CD14-positive monocyte (primary cell): Measurements from ENCODE around the gene EYS. TPM values are rescaled to one million over a fixed set of nuclear protein-coding genes. Genes with fewer than 3 reads are reported as not detected.

Experiments used
- DNase-seq, 3 donors: peaks; one replicate each; pipeline ENCODE4 v3.0.0-alpha.2; 2011 to 2022
- H2AFZ ChIP-seq: 2 replicates; pipeline ENCODE4 v1.6.0; 2012; ENCODE audit warnings: mild to moderate bottlenecking, low read depth, low read length, inconsistent platforms; ENCODE audit not compliant: insufficient read depth, poor library complexity, severe bottlenecking
- H3K27ac ChIP-seq, 2 donors: 1 replicate in 1 of 2; 2 replicates in 1 of 2; pipeline ENCODE4 v1.5.1; 2012 to 2013; ENCODE audit warnings: low read length in 2 of 2, control low read depth in 1 of 2, inconsistent platforms in 1 of 2, low read depth in 1 of 2, mild to moderate bottlenecking in 1 of 2
- H3K27me3 ChIP-seq, 2 donors: one replicate each; pipeline versions ENCODE4 v1.6.0 to v1.6.1; 2011 to 2013; ENCODE audit warnings: low read length in 2 of 2; ENCODE audit not compliant: control insufficient read depth in 2 of 2, insufficient read depth in 2 of 2
- H3K36me3 ChIP-seq, 2 donors: replicated peaks in 1 of 2; 1 replicate in 1 of 2; 2 replicates in 1 of 2; pipeline versions ENCODE4 v1.5.1 to v1.6.1; 2012 to 2013; ENCODE audit warnings: low read length in 2 of 2, control low read depth in 1 of 2, inconsistent platforms in 1 of 2, mild to moderate bottlenecking in 1 of 2; ENCODE audit not compliant: insufficient read depth in 2 of 2, control insufficient read depth in 1 of 2
- H3K4me1 ChIP-seq, 2 donors: 1 replicate in 1 of 2; 2 replicates in 1 of 2; pipeline versions ENCODE4 v1.5.1 to v1.6.1; 2012 to 2013; ENCODE audit warnings: low read length in 2 of 2, control low read depth in 1 of 2, inconsistent platforms in 1 of 2, mild to moderate bottlenecking in 1 of 2, moderate library complexity in 1 of 2; ENCODE audit not compliant: insufficient read depth in 2 of 2, control insufficient read depth in 1 of 2
- H3K4me2 ChIP-seq: replicated peaks from 2 replicates; pipeline ENCODE3; 2012; ENCODE audit warnings: low read length, moderate library complexity, mild to moderate bottlenecking; ENCODE audit not compliant: poor library complexity, severe bottlenecking; ENCODE audit errors: extremely low read depth
- H3K4me3 ChIP-seq, 3 experiments: fragments of 200-600 bp in 1 of 3; sonication (generic) in 1 of 3; replicated peaks in 1 of 3; 1 replicate in 2 of 3; 2 replicates in 1 of 3; pipeline ENCODE4 v1.5.1; 2011 to 2013; ENCODE audit warnings: low read length in 3 of 3, mild to moderate bottlenecking in 3 of 3, control low read depth in 2 of 3, low read depth in 2 of 3, inconsistent platforms in 1 of 3, moderate library complexity in 1 of 3
- H3K79me2 ChIP-seq: 2 replicates; pipeline ENCODE4 v1.6.0; 2012; ENCODE audit warnings: mild to moderate bottlenecking, control low read depth, inconsistent platforms, low read length, moderate library complexity; ENCODE audit not compliant: insufficient read depth
- H3K9ac ChIP-seq: 2 replicates; pipeline ENCODE4 v1.6.0; 2017; ENCODE audit warnings: low read length, mild to moderate bottlenecking; ENCODE audit not compliant: insufficient read depth, poor library complexity, severe bottlenecking
- H3K9me3 ChIP-seq, 2 donors: replicated peaks in 1 of 2; 1 replicate in 1 of 2; 2 replicates in 1 of 2; pipeline versions ENCODE4 v1.5.1 to v1.6.1; 2012 to 2013; ENCODE audit warnings: low read length in 2 of 2, control low read depth in 1 of 2; ENCODE audit not compliant: control insufficient read depth in 1 of 2, insufficient read depth in 1 of 2
- H4K20me1 ChIP-seq: 2 replicates; pipeline ENCODE4 v1.6.0; 2012; ENCODE audit warnings: mild to moderate bottlenecking, low read length, control low read depth, moderate library complexity; ENCODE audit not compliant: insufficient read depth
- H3K27ac Mint-ChIP-seq, 7 donors: one replicate each; pipeline ENCODE4 v1.8.0; 2020; ENCODE audit warnings: mild to moderate bottlenecking in 7 of 7, mixed read lengths in 7 of 7, moderate library complexity in 6 of 7, inconsistent platforms in 2 of 7
- H3K27me3 Mint-ChIP-seq, 3 donors: one replicate each; pipeline ENCODE4 v1.8.0; 2021 to 2022; ENCODE audit warnings: low read depth in 3 of 3, mild to moderate bottlenecking in 3 of 3, mixed read lengths in 3 of 3, moderate library complexity in 3 of 3, inconsistent platforms in 1 of 3
- H3K36me3 Mint-ChIP-seq, 2 donors: one replicate each; pipeline ENCODE4 v1.8.0; 2020; ENCODE audit warnings: mixed read lengths in 2 of 2, inconsistent platforms in 1 of 2, mild to moderate bottlenecking in 1 of 2
- H3K4me1 Mint-ChIP-seq: one replicate; pipeline ENCODE4 v1.8.0; 2020; ENCODE audit warnings: mild to moderate bottlenecking, mixed read lengths
- H3K4me3 Mint-ChIP-seq, 2 donors: one replicate each; pipeline ENCODE4 v1.8.0; 2020; ENCODE audit warnings: mild to moderate bottlenecking in 2 of 2, mixed read lengths in 2 of 2, moderate library complexity in 1 of 2
- H3K9me3 Mint-ChIP-seq, 7 donors: one replicate each; pipeline ENCODE4 v1.8.0; 2020 to 2022; ENCODE audit warnings: mixed read lengths in 7 of 7, mild to moderate bottlenecking in 6 of 7, moderate library complexity in 6 of 7, inconsistent platforms in 2 of 7
- WGBS: methylation state at CpG from one replicate; pipeline ENCODE4 v1.1.5; 2013; ENCODE audit warnings: missing lambda C conversion rate; ENCODE audit not compliant: insufficient coverage; 5-methylcytosine and 5-hydroxymethylcytosine counted together
- intact Hi-C, 2 donors: fragments of 100-400 bp; cut with micrococcal nuclease; formaldehyde crosslinking; loops; one replicate each; pipeline versions ENCODE4 v1.15.0 to v1.15.1; 2023
- polyA plus RNA-seq, 3 donors: library from polyadenylated mRNA; depleted of rRNA in 1 of 3; unstranded in 2 of 3; stranded (reverse) in 1 of 3; fragments of 300-500 nt in 2 of 3; fragments of >200 nt in 1 of 3; fragmentation: Illumina TruSeq in 2 of 3; gene quantifications; 1 replicate in 2 of 3; 2 replicates in 1 of 3; pipeline ENCODE4 v1.2.3, GENCODE V29; 2012 to 2021
- TF ChIP-seq, protein P1 (sequence below): fragments of 200-600 bp; IDR thresholded peaks from one replicate; pipeline ENCODE4 v1.8.0; 2022; ENCODE audit warnings: antibody characterized with exemption, mild to moderate bottlenecking

Gene EYS
- polyA plus RNA-seq, 3 donors = 0.01 to 0.03 TPM; not detected in 1

DNA sequence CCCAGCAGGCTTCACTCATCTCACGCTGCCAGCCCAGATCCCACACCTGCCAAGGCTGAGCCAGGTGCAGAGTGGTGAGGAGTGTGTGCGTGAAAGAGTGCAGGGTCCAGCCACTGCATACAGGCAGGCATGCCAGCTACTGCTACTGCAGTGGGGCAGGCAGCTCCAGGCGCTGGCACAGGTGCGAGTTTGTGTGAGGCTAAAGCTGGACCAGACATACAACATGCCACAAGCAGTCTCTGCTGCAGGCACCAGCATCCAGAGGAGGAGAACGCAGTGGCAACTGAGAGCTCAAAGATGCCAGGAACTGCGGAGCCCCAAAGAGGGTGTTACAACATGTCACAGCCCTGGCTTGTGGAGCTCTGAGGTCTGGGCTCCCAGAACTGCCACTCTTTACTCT is 149.8 kb downstream of the EYS start:
- H3K27me3 Mint-ChIP-seq = no peaks in the 10 kb centered on the region
- H3K9me3 ChIP-seq = peaks cover 3 to 13% of the 10 kb centered on the region in 2 donors
- H3K27ac ChIP-seq = no peak overlapping the region
- H3K4me3 Mint-ChIP-seq = no peak overlapping the region
- no peaks in the 10 kb centered on the region for H3K36me3 Mint-ChIP-seq
- H3K4me1 Mint-ChIP-seq = no peaks in the 10 kb centered on the region
- H3K4me3 ChIP-seq = no peak overlapping the region
- no peak overlapping the region for H3K27ac Mint-ChIP-seq
- TF ChIP-seq, protein P1, sequence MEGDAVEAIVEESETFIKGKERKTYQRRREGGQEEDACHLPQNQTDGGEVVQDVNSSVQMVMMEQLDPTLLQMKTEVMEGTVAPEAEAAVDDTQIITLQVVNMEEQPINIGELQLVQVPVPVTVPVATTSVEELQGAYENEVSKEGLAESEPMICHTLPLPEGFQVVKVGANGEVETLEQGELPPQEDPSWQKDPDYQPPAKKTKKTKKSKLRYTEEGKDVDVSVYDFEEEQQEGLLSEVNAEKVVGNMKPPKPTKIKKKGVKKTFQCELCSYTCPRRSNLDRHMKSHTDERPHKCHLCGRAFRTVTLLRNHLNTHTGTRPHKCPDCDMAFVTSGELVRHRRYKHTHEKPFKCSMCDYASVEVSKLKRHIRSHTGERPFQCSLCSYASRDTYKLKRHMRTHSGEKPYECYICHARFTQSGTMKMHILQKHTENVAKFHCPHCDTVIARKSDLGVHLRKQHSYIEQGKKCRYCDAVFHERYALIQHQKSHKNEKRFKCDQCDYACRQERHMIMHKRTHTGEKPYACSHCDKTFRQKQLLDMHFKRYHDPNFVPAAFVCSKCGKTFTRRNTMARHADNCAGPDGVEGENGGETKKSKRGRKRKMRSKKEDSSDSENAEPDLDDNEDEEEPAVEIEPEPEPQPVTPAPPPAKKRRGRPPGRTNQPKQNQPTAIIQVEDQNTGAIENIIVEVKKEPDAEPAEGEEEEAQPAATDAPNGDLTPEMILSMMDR = no peak
- no peak overlapping the region for H3K9ac ChIP-seq
- H3K27me3 ChIP-seq = no peaks in the 10 kb centered on the region
- no peak overlapping the region for H2AFZ ChIP-seq
- H3K4me2 ChIP-seq = no peak overlapping the region
- intact Hi-C loops = no loop called here
- DNase-seq = no peak
- no peaks in the 10 kb centered on the region for H3K79me2 ChIP-seq
- H3K4me1 ChIP-seq = no peaks in the 10 kb centered on the region
- H3K36me3 ChIP-seq = no peaks in the 10 kb centered on the region
- 100% methylated on average over 5 of the region's 6 CpGs for WGBS
- H4K20me1 ChIP-seq = no peaks in the 10 kb centered on the region
- peaks cover 0 to 4% (median 0%) of the 10 kb centered on the region in 7 donors for H3K9me3 Mint-ChIP-seq

DNA sequence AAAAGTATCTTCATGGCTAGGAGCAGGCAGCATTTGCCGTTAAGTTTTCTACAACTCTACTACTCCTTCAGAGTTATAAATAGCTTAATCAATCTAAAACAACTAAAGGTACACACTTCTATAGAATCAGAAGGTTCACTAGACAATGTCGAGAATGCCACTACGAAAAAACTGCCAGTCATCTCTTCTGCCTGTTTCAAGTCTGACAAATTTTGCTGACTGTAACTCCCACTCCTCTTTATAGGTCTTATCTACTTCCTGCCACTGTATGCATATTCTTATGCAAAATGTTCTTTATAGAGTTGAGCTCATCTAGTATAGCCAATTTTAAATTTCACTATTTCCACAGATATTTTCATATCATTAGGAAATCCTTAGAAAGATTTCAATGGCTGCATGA is 160.1 kb downstream of the EYS start:
- intact Hi-C loops = no loop called here
- no peaks in the 10 kb centered on the region for H3K4me1 ChIP-seq
- no peaks in the 10 kb centered on the region for H3K36me3 ChIP-seq
- H3K27ac Mint-ChIP-seq = no peak overlapping the region
- H4K20me1 ChIP-seq = no peaks in the 10 kb centered on the region
- no peak overlapping the region for H3K27ac ChIP-seq
- no peaks in the 10 kb centered on the region for H3K36me3 Mint-ChIP-seq
- H3K9ac ChIP-seq = no peak overlapping the region
- peaks cover 0 to 7% (median 2%) of the 10 kb centered on the region in 7 donors for H3K9me3 Mint-ChIP-seq
- H3K79me2 ChIP-seq = no peaks in the 10 kb centered on the region
- no peak overlapping the region for H3K4me3 Mint-ChIP-seq
- peaks cover 0 to 3% of the 10 kb centered on the region in 2 donors for H3K9me3 ChIP-seq
- 0% methylated on average over 1 of the region's 3 CpGs for WGBS
- DNase-seq = no peak
- H3K4me3 ChIP-seq = no peak overlapping the region
- no peak overlapping the region for H2AFZ ChIP-seq
- H3K27me3 Mint-ChIP-seq = no peaks in the 10 kb centered on the region
- TF ChIP-seq, protein P1 = no peak
- H3K4me2 ChIP-seq = no peak overlapping the region
- H3K27me3 ChIP-seq = no peaks in the 10 kb centered on the region
- no peaks in the 10 kb centered on the region for H3K4me1 Mint-ChIP-seq
